HT-29 (cell line): ENCODE measurements around the gene STARD5. TPM values are rescaled to one million over a fixed set of nuclear protein-coding genes. Genes with fewer than 3 reads are reported as not detected.

ENCODE experiments used
- total RNA-seq: library from RNA; depleted of rRNA; stranded (reverse); fragments of >200 nt; shearing (Covaris generic); gene quantifications from 2 replicates; pipeline ENCODE4 v1.2.3, GENCODE V29; 2014; rRNA removed

Gene STARD5
- total RNA-seq, 1 experiment from 2014 or later: 1.3 TPM

Other genes with a start within 250 kb of the STARD5 start
- 2.0 TPM in 1 of 2 replicates, not detected in the other for gene CFAP161, start 189.9 kb downstream of the STARD5 start, total RNA-seq
- gene IL16, start 127.3 kb downstream of the STARD5 start, total RNA-seq: not detected in 2 replicates
- gene TMC3, start 50.1 kb upstream of the STARD5 start, total RNA-seq: not detected in 2 replicates